ENCODE measurements around the gene FILIP1L.

DNA sequence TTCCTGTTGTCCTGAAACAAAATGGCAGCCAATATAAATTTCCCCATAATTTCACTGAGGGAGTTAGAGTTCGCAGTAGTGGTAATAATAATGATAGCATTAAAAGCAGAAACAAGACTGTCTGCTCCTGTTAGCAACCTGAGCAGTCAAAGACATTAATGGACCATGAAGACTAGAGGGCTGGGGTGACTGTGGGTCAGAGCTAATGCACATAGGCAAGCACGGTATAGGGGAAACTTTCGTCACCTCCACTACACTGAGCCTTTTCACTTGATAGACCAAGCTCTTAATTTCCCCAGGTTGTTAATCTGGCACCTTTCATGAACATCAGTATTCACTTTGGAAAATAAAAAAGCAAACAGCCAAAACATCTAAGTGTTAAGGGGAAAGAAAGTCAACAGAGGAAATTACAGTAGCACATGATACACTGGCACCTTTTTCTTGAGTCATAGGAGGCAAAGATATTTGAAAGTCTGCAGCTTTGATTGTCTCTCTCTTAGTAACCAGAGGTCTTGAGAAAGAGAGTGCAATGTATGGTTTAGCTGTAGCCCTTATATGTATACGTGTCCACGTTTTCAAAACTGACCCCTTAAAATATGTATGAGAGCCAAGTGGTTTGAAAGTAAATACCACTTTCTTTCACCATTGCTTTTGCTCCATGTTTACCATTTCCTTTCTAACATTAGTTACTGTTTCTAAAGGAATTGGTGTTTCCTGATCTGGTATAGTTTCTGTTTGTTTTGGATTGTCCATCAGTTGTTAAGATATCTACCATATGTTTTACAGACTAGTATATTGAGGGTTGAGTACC lies 104.8 kb downstream of the FILIP1L start:
- TF ChIP-seq GATA3 (IDR thresholded peaks at IDR 0.05; ENCODE audit: low read depth, low read length) (no peak), GATA2 (IDR thresholded peaks at IDR 0.05; ENCODE audit: low read depth, low read length) (no peak)

All from SH-SY5Y (cell line).